Gastrocnemius medialis (tissue), 4 donors: ENCODE results near the gene MARF1. TPM values are rescaled to one million over a fixed set of nuclear protein-coding genes. Genes with fewer than 3 reads are reported as not detected.
A peak's percentile ranks its signal among the peaks of the same experiment; 100 is the strongest.
"Not testable (repeated sequence)": the region's sequence is repeated elsewhere in the genome, so short reads cannot be mapped to it uniquely, and the experiment has no call there.

Experiments
- ATAC-seq, 2 donors: fragments of 150-250 bp; one replicate each; pipeline ENCODE4 v1.9.1; 2016
- DNase-seq, 2 donors: peaks; one replicate each; pipeline ENCODE4 v3.0.0-alpha.2; 2019
- H3K27ac ChIP-seq, 4 donors: fragments of 200-600 bp; sonication (generic); 1 replicate in 1 of 4; 2 replicates in 3 of 4; pipeline ENCODE4 v1.5.1; 2016 to 2018; ENCODE audit warnings: mild to moderate bottlenecking in 2 of 4, moderate library complexity in 1 of 4
- H3K27me3 ChIP-seq, 3 donors: fragments of 200-600 bp; sonication (generic) in 2 of 3; 1 replicate in 1 of 3; 2 replicates in 2 of 3; pipeline versions ENCODE4 v1.5.1 to v1.6.0; 2016 to 2019; ENCODE audit warnings: mild to moderate bottlenecking in 1 of 3, moderate library complexity in 1 of 3
- H3K36me3 ChIP-seq, 2 donors: fragments of 200-600 bp; sonication (generic) in 1 of 2; one replicate each; pipeline ENCODE4 v1.5.1; 2017 to 2018
- H3K4me1 ChIP-seq, 2 donors: fragments of 200-600 bp; sonication (generic) in 1 of 2; one replicate each; pipeline ENCODE4 v1.5.1; 2016 to 2017; ENCODE audit warnings: mild to moderate bottlenecking in 2 of 2
- H3K4me3 ChIP-seq, 4 donors: fragments of 200-600 bp; sonication (generic) in 3 of 4; 1 replicate in 1 of 4; 2 replicates in 3 of 4; pipeline ENCODE4 v1.5.1; 2016 to 2019; ENCODE audit warnings: mild to moderate bottlenecking in 2 of 4
- H3K9me3 ChIP-seq, 3 donors: fragments of 200-600 bp; sonication (generic) in 2 of 3; 1 replicate in 1 of 3; 2 replicates in 2 of 3; pipeline ENCODE4 v1.5.1; 2016 to 2019
- CTCF ChIP-seq, 5 experiments: fragments of 450-650 bp in 3 of 5; fragments of 200-600 bp in 2 of 5; sonication (generic) in 2 of 5; IDR thresholded peaks in 4 of 5; conservative IDR thresholded peaks in 1 of 5; 1 replicate in 4 of 5; 2 replicates in 1 of 5; pipeline ENCODE4 v1.5.1; 2016 to 2019; ENCODE audit warnings: antibody characterized with exemption in 5 of 5, mild to moderate bottlenecking in 3 of 5, moderate library complexity in 3 of 5
- POLR2A ChIP-seq, 2 donors: fragments of 450-650 bp; IDR thresholded peaks; one replicate each; pipeline ENCODE4 v1.6.1; 2017; ENCODE audit warnings: antibody characterized with exemption in 2 of 2, mild to moderate bottlenecking in 2 of 2, moderate library complexity in 2 of 2
- in situ Hi-C, 4 donors: fragments of 200-750 bp; cut with MboI; loops; one replicate each; pipeline versions ENCODE4 v1.15.0 to v1.8.0; 2017; ENCODE audit warnings: low sequenced_read_pairs in 4 of 4
- intact Hi-C: fragments of 100-400 bp; cut with DNase I; formaldehyde crosslinking; loops from one replicate; pipeline ENCODE4 v1.15.1; 2023; ENCODE audit warnings: low total_unique reads
- total RNA-seq, 4 donors: library from RNA; depleted of rRNA; stranded (reverse); fragments of >200 nt; gene quantifications; one replicate each; pipeline versions ENCODE4 v1.1.0 to v1.2.3, GENCODE V29; 2016

Gene MARF1
- total RNA-seq, 4 donors from 2014 or later = 19.5 to 29.8 (median 26.5) TPM

GRCh38 chr16:15650019-15650697, 7.2 kb upstream of the MARF1 start, which contains the start of gene NDE1:
NDE1 (plus strand) TSS chr16:15650245; CDS start chr16:15664779, 14,534 bp downstream.
- in situ Hi-C loops (no loop called here), intact Hi-C loops (loop anchor here (2.0 to 5.0 kb wide), 3 partner anchors 23 to 128 kb away; no protein-coding TSS in a partner anchor)
- Histone ChIP-seq H3K4me3 (peak within 1 kb of the TSS; percentile 69 to 98 (median 80)), H3K9me3 (no peaks in the 10 kb centered on the region), H3K27me3 (no peaks in the 10 kb centered on the region), H3K27ac (peak within 1 kb of the TSS; percentile 81 to 95 (median 85)), H3K36me3 (no peaks in the 10 kb centered on the region), H3K4me1 (peaks cover 5 to 13% of the 10 kb centered on the region in 2 donors)
- ATAC-seq (peak; percentile 97 to 98), DNase-seq (peak; percentile 88)
- TF ChIP-seq CTCF (IDR thresholded peaks at IDR 0.05 in 4 of 5, conservative IDR thresholded peaks at IDR 0.05 in 1 of 5) (peak in 1 of 5 experiments; percentile 18), POLR2A (IDR thresholded peaks at IDR 0.05) (peak; percentile 68 to 73)

GRCh38 chr16:15649727-15650018, 6.7 kb upstream of the MARF1 start:
- intact Hi-C loops = loop anchor here (2.0 to 10.0 kb wide), 4 partner anchors 23 to 215 kb away; partner anchors contain the start of gene BMERB1
- DNase-seq = no peak
- Histone ChIP-seq H3K27ac (peak overlapping the region; percentile 79 to 95 (median 85)), H3K27me3 (no peaks in the 10 kb centered on the region), H3K4me3 (peak overlapping the region; percentile 63 to 86 (median 72)), H3K4me1 (peaks cover 5 to 13% of the 10 kb centered on the region in 2 donors), H3K36me3 (no peaks in the 10 kb centered on the region), H3K9me3 (no peaks in the 10 kb centered on the region)
- in situ Hi-C loops = no loop called here
- TF ChIP-seq CTCF (IDR thresholded peaks at IDR 0.05 in 4 of 5, conservative IDR thresholded peaks at IDR 0.05 in 1 of 5) = no peak
- TF ChIP-seq POLR2A (IDR thresholded peaks at IDR 0.05) = no peak
- peak; percentile 5 to 7 for ATAC-seq

GRCh38 chr16:15649311-15649710, 6.4 kb upstream of the MARF1 start:
- DNase-seq, in situ Hi-C loops, ATAC-seq, H3K27me3 ChIP-seq, H3K9me3 ChIP-seq, H3K36me3 ChIP-seq: not testable (repeated sequence)
- Histone ChIP-seq H3K27ac (peak overlapping the region; percentile 79 to 95 (median 85)), H3K4me3 (peak overlapping the region; percentile 63 to 86 (median 72)), H3K4me1 (peaks cover 5 to 13% of the 10 kb centered on the region in 2 donors)
- intact Hi-C loops = loop anchor here (10.0 kb wide), 1 partner anchor 215 kb away; the partner anchor contains the start of gene BMERB1

GRCh38 chr16:15648135-15648730, 5.3 kb upstream of the MARF1 start:
- no peaks in the 10 kb centered on the region for H3K9me3 ChIP-seq
- H3K27me3 ChIP-seq = no peaks in the 10 kb centered on the region
- peaks cover 12 to 19% of the 10 kb centered on the region in 2 donors for H3K4me1 ChIP-seq
- intact Hi-C loops = loop anchor here (10.0 kb wide), 1 partner anchor 213 kb away; the partner anchor contains the start of gene BMERB1
- in situ Hi-C loops = no loop called here
- TF ChIP-seq POLR2A (IDR thresholded peaks at IDR 0.05) = no peak
- no peak for TF ChIP-seq CTCF (IDR thresholded peaks at IDR 0.05 in 4 of 5, conservative IDR thresholded peaks at IDR 0.05 in 1 of 5)
- no peaks in the 10 kb centered on the region for H3K36me3 ChIP-seq
- no peak overlapping the region for H3K4me3 ChIP-seq
- DNase-seq (no peak), ATAC-seq (no peak)
- H3K27ac ChIP-seq = no peak overlapping the region
